CD4-positive, alpha-beta T cell (primary cell): ENCODE results near the gene DDX50. TPM values are rescaled to one million over a fixed set of nuclear protein-coding genes. Genes with fewer than 3 reads are reported as not detected.

Experiments used
- ATAC-seq: fragments of 200-7000 bp; cut with Tn5 transposase; one replicate; pipeline ENCODE4 v1.10.0; 2022; ENCODE audit warnings: mild to moderate bottlenecking; ENCODE audit not compliant: poor library complexity
- CTCF ChIA-PET: fragments of 350-600 bp; sonication (Branson Sonifier 250); formaldehyde crosslinking; loops from one replicate; lab custom pipeline; 2021; ENCODE audit warnings: antibody characterized with exemption, inconsistent platforms; lab: Charles Lee
- POLR2A ChIA-PET: fragments of 350-600 bp; sonication (Branson Sonifier 250); formaldehyde crosslinking; loops from one replicate; lab custom pipeline; 2021; ENCODE audit warnings: antibody characterized with exemption, inconsistent platforms; lab: Charles Lee
- DNase-seq, 14 experiments: peaks; one replicate each; pipeline ENCODE4 v3.0.0-alpha.2; 2013 to 2020; ENCODE audit warnings: mixed read lengths in 2 of 14
- H3K27ac ChIP-seq, 2 donors: one replicate each; pipeline versions ENCODE4 v1.5.1 to v1.7.0; 2013; ENCODE audit warnings: low read length in 2 of 2, low read depth in 1 of 2, mild to moderate bottlenecking in 1 of 2
- H3K27me3 ChIP-seq, 2 experiments: 1 replicate in 1 of 2; 2 replicates in 1 of 2; pipeline versions ENCODE4 v1.6.1 to v1.7.0; 2013; ENCODE audit warnings: low read length in 2 of 2, control low read depth in 1 of 2, mild to moderate bottlenecking in 1 of 2, moderate library complexity in 1 of 2; ENCODE audit not compliant: insufficient read depth in 2 of 2, control insufficient read depth in 1 of 2
- H3K36me3 ChIP-seq: one replicate; pipeline ENCODE4 v1.6.1; 2013; ENCODE audit warnings: low read length, control low read depth; ENCODE audit not compliant: insufficient read depth
- H3K4me1 ChIP-seq: one replicate; pipeline ENCODE4 v1.6.1; 2013; ENCODE audit warnings: low read length, control low read depth; ENCODE audit not compliant: insufficient read depth
- H3K4me3 ChIP-seq: one replicate; pipeline ENCODE4 v1.5.1; 2013; ENCODE audit warnings: mild to moderate bottlenecking, low read length, moderate library complexity
- H3K9me3 ChIP-seq, 2 experiments: 1 replicate in 1 of 2; 2 replicates in 1 of 2; pipeline versions ENCODE4 v1.6.1 to v1.7.0; 2013; ENCODE audit warnings: low read length in 2 of 2, mild to moderate bottlenecking in 2 of 2, control low read depth in 1 of 2, moderate library complexity in 1 of 2; ENCODE audit not compliant: control insufficient read depth in 1 of 2, insufficient read depth in 1 of 2
- H3K27ac Mint-ChIP-seq: one replicate; pipeline ENCODE4 v1.8.0; 2020; ENCODE audit warnings: mixed read lengths
- H3K27me3 Mint-ChIP-seq: one replicate; pipeline ENCODE4 v1.8.0; 2021; ENCODE audit warnings: mixed read lengths
- H3K36me3 Mint-ChIP-seq: one replicate; pipeline ENCODE4 v1.8.0; 2021; ENCODE audit warnings: low read depth, mixed read lengths
- H3K4me1 Mint-ChIP-seq: one replicate; pipeline ENCODE4 v1.8.0; 2021; ENCODE audit warnings: low read depth, mixed read lengths
- H3K4me3 Mint-ChIP-seq: one replicate; pipeline ENCODE4 v1.8.0; 2020; ENCODE audit warnings: mild to moderate bottlenecking, mixed read lengths
- H3K9me3 Mint-ChIP-seq: one replicate; pipeline ENCODE4 v1.8.0; 2020; ENCODE audit warnings: mixed read lengths
- CTCF ChIP-seq: fragments of 200-600 bp; IDR thresholded peaks from one replicate; pipeline ENCODE4 v1.8.0; 2022; ENCODE audit warnings: antibody characterized with exemption, mild to moderate bottlenecking
- intact Hi-C, 2 experiments: fragments of 100-400 bp; cut with DNase I in 1 of 2; cut with micrococcal nuclease in 1 of 2; formaldehyde crosslinking; loops; one replicate each; pipeline versions ENCODE4 v1.15.1 to v1.9.0; 2023 to 2025; cut with DNase I, micrococcal nuclease
- total RNA-seq, 174 experiments: library from RNA in 2 of 174; stranded (reverse) in 2 of 174; gene quantifications; one replicate each; pipeline ENCODE4 v1.2.3 and lab custom pipeline; 2021 to 2026

The DDX50 gene
- total RNA-seq, 2 experiments from 2014 or later: 46.8 to 47.5 TPM

- no peak for TF ChIP-seq CTCF
- H3K4me3 ChIP-seq: no peak overlapping the region
- POLR2A ChIA-PET: interaction anchor here (0.8 kb wide), 1 partner anchor 99 kb away, joined by 3 read pairs; no protein-coding TSS in a partner anchor
Observed at GRCh38 chr10:68992636-68993440, 91.7 kb downstream of the DDX50 start.

More at GRCh38 chr10:68992636-68993440, 91.7 kb downstream of the DDX50 start:
- ATAC-seq (no peak), DNase-seq (no peak)
- peak overlapping the region; percentile 4 for H3K27ac Mint-ChIP-seq
- no peak overlapping the region for H3K27ac ChIP-seq
- no peaks in the 10 kb centered on the region for H3K9me3 ChIP-seq
- H3K4me1 Mint-ChIP-seq: peaks cover 73% of the 10 kb centered on the region
- intact Hi-C loops: loop anchor here (5.0 kb wide), 2 partner anchors 36 to 184 kb away; partner anchors contain the start of gene DDX21 (in 1 of the 2)
- peak overlapping the region; percentile 17 for H3K4me3 Mint-ChIP-seq
- CTCF ChIA-PET: no interaction called here
- H3K4me1 ChIP-seq: peaks cover 45% of the 10 kb centered on the region
- H3K27me3 ChIP-seq: no peaks in the 10 kb centered on the region
- no peaks in the 10 kb centered on the region for H3K27me3 Mint-ChIP-seq
- H3K9me3 Mint-ChIP-seq: no peaks in the 10 kb centered on the region
- H3K36me3 ChIP-seq: no peaks in the 10 kb centered on the region
- H3K36me3 Mint-ChIP-seq: peaks cover 18% of the 10 kb centered on the region

Other genes with a start within 250 kb of the DDX50 start
- 10 to 100 TPM; 68.9 to 82.2 TPM for gene CCAR1, start 180.1 kb upstream of the DDX50 start, total RNA-seq
- under 1 TPM; 0.25 to 0.41 TPM for gene STOX1, start 73.8 kb upstream of the DDX50 start, total RNA-seq
- 100 to 1,000 TPM; 120 to 121 TPM for gene DDX21, start 54.9 kb downstream of the DDX50 start, total RNA-seq
- gene KIFBP, start 87.5 kb downstream of the DDX50 start, total RNA-seq: 1 to 10 TPM; 4.2 TPM
- 100 to 1,000 TPM; 342 to 353 TPM for gene SRGN, start 186.8 kb downstream of the DDX50 start, total RNA-seq
- gene VPS26A, start 222.9 kb downstream of the DDX50 start, total RNA-seq: 10 to 100 TPM; 32.8 to 33.0 TPM